ENCODE data around the gene MTG2.

MTG2 gene

GRCh38 chr20:62231292-62231691 lies 48.5 kb downstream of the MTG2 start:
- TF ChIP-seq MYC (IDR thresholded peaks at IDR 0.05; ENCODE audit: low read depth, low read length) (no peak), POLR2A (IDR thresholded peaks at IDR 0.05; ENCODE audit: extremely low read depth, insufficient read length) (no peak), CTCF (IDR thresholded peaks at IDR 0.05; ENCODE audit: low read depth, low read length) (no peak), MAX (IDR thresholded peaks at IDR 0.05; ENCODE audit: low read depth, low read length) (no peak)
- no peak for DNase-seq (ENCODE audit: low read depth)
- no peak overlapping the region for H3K4me3 ChIP-seq (ENCODE audit: low read depth, low read length)

GRCh38 chr20:62232194-62232593 lies 49.4 kb downstream of the MTG2 start:
- no peak for DNase-seq (ENCODE audit: low read depth)
- H3K4me3 ChIP-seq (ENCODE audit: low read depth, low read length), result no peak overlapping the region
- TF ChIP-seq MAX (IDR thresholded peaks at IDR 0.05; ENCODE audit: low read depth, low read length) (no peak), POLR2A (IDR thresholded peaks at IDR 0.05; ENCODE audit: extremely low read depth, insufficient read length) (no peak)

GRCh38 chr20:62232770-62233645 lies 50.2 kb downstream of the MTG2 start:
- DNase-seq (ENCODE audit: low read depth), result no peak
- TF ChIP-seq MYC (IDR thresholded peaks at IDR 0.05; ENCODE audit: low read depth, low read length) (no peak), POLR2A (IDR thresholded peaks at IDR 0.05; ENCODE audit: extremely low read depth, insufficient read length) (no peak), MAX (IDR thresholded peaks at IDR 0.05; ENCODE audit: low read depth, low read length) (no peak), CTCF (IDR thresholded peaks at IDR 0.05; ENCODE audit: low read depth, low read length) (no peak)
- no peak overlapping the region for H3K4me3 ChIP-seq (ENCODE audit: low read depth, low read length)

- no peak for TF ChIP-seq MYC (IDR thresholded peaks at IDR 0.05; ENCODE audit: low read depth, low read length)
- TF ChIP-seq CTCF (IDR thresholded peaks at IDR 0.05; ENCODE audit: low read depth, low read length), result no peak
- no peak for TF ChIP-seq MAX (IDR thresholded peaks at IDR 0.05; ENCODE audit: low read depth, low read length)
- TF ChIP-seq POLR2A (IDR thresholded peaks at IDR 0.05; ENCODE audit: extremely low read depth, insufficient read length), result no peak
These were observed 50.9 kb downstream of the MTG2 start for GRCh38 chr20:62233684-62234083.

GRCh38 chr20:62234339-62234738 lies 51.5 kb downstream of the MTG2 start:
- no peak for DNase-seq (ENCODE audit: low read depth)
- no peak for TF ChIP-seq MYC (IDR thresholded peaks at IDR 0.05; ENCODE audit: low read depth, low read length)
- no peak for TF ChIP-seq POLR2A (IDR thresholded peaks at IDR 0.05; ENCODE audit: extremely low read depth, insufficient read length)
- no peak overlapping the region for H3K4me3 ChIP-seq (ENCODE audit: low read depth, low read length)

More at GRCh38 chr20:62233684-62234083, 50.9 kb downstream of the MTG2 start:
- H3K4me3 ChIP-seq (ENCODE audit: low read depth, low read length), result no peak overlapping the region
- DNase-seq (ENCODE audit: low read depth), result peak; percentile 53

GRCh38 chr20:62235001-62235776 lies 52.4 kb downstream of the MTG2 start:
- no peak for DNase-seq (ENCODE audit: low read depth)
- no peak for TF ChIP-seq POLR2A (IDR thresholded peaks at IDR 0.05; ENCODE audit: extremely low read depth, insufficient read length)
- no peak for TF ChIP-seq MYC (IDR thresholded peaks at IDR 0.05; ENCODE audit: low read depth, low read length)
- TF ChIP-seq MAX (IDR thresholded peaks at IDR 0.05; ENCODE audit: low read depth, low read length), result no peak
- TF ChIP-seq CTCF (IDR thresholded peaks at IDR 0.05; ENCODE audit: low read depth, low read length), result no peak
- H3K4me3 ChIP-seq (ENCODE audit: low read depth, low read length), result no peak overlapping the region

All from NB4 (cell line).